RWPE2 (cell line): Measurements from ENCODE around the gene CAPN9.
A peak's percentile ranks its signal among the peaks of the same experiment; 100 is the strongest.

Experiments used
- ATAC-seq: fragments of 200-7000 bp; cut with Tn5 transposase; 3 replicates; pipeline ENCODE4 v1.9.1; 2021; ENCODE audit warnings: low read depth
- DNase-seq: peaks from one replicate; pipeline ENCODE4 v3.0.0-alpha.2; 2020; ENCODE audit warnings: low spot score
- H3K27ac ChIP-seq: fragments of 450-650 bp; 2 replicates; pipeline ENCODE4 v1.5.1; 2017; ENCODE audit warnings: mild to moderate bottlenecking; ENCODE audit not compliant: poor library complexity, severe bottlenecking
- H3K27me3 ChIP-seq: fragments of 250-450 bp; sonication (Bioruptor Pico); 2 replicates; pipeline ENCODE4 v1.5.1; 2021; ENCODE audit warnings: mild to moderate bottlenecking, moderate library complexity; ENCODE audit not compliant: insufficient read depth, poor library complexity, severe bottlenecking
- H3K36me3 ChIP-seq: fragments of 250-450 bp; sonication (Bioruptor Pico); 2 replicates; pipeline ENCODE4 v1.5.1; 2020; ENCODE audit warnings: low read depth, mild to moderate bottlenecking, moderate library complexity
- H3K4me1 ChIP-seq: fragments of 250-450 bp; sonication (Bioruptor Pico); 2 replicates; pipeline ENCODE4 v1.5.1; 2021; ENCODE audit warnings: mild to moderate bottlenecking, moderate library complexity; ENCODE audit not compliant: insufficient read depth, poor library complexity, severe bottlenecking
- H3K4me3 ChIP-seq: fragments of 250-450 bp; sonication (Bioruptor Pico); 2 replicates; pipeline ENCODE4 v1.5.1; 2021; ENCODE audit warnings: mild to moderate bottlenecking, moderate library complexity; ENCODE audit not compliant: severe bottlenecking
- H3K9me3 ChIP-seq: fragments of 250-450 bp; sonication (Bioruptor Pico); 2 replicates; pipeline ENCODE4 v1.5.1; 2021; ENCODE audit warnings: mild to moderate bottlenecking, moderate library complexity; ENCODE audit not compliant: severe bottlenecking
- CTCF ChIP-seq: fragments of 450-650 bp; IDR thresholded peaks from one replicate; pipeline ENCODE4 v1.5.1; 2017; ENCODE audit warnings: mild to moderate bottlenecking, moderate library complexity; ENCODE audit not compliant: poor library complexity, severe bottlenecking

The CAPN9 gene

GRCh38 chr1:230747890-230748800, 957 bp downstream of the CAPN9 start:
- DNase-seq, result no peak
- TF ChIP-seq CTCF, result no peak
- peaks cover 3% of the 10 kb centered on the region for H3K4me1 ChIP-seq
- H3K27ac ChIP-seq, result no peak overlapping the region
- no peak overlapping the region for H3K4me3 ChIP-seq
- H3K27me3 ChIP-seq, result no peaks in the 10 kb centered on the region
- no peaks in the 10 kb centered on the region for H3K9me3 ChIP-seq
- H3K36me3 ChIP-seq, result no peaks in the 10 kb centered on the region
- no peak for ATAC-seq

DNA sequence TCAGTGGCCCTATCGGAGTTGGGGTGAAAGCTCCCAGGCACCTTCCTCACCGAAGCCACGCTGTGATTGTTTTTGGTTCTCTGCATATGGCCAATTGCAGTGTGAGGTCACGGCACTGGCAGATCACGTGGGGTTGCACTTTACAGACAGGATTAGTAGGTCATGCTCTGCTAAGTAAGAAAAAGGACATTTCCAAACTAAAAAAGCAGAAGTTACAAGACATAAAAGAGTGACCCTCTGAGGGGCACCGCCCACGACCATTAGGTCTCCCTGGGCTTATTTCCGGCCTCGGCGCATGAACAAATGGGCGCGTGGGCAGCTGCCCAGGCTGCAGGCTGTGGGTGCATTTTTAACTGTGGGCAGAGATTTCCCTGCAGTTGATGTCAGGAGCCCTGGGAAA, 2.0 kb downstream of the CAPN9 start:
- H3K36me3 ChIP-seq, result no peaks in the 10 kb centered on the region
- H3K27ac ChIP-seq, result no peak overlapping the region
- H3K9me3 ChIP-seq, result no peaks in the 10 kb centered on the region
- TF ChIP-seq CTCF, result no peak
- ATAC-seq, result no peak
- H3K4me3 ChIP-seq, result no peak overlapping the region
- H3K4me1 ChIP-seq, result peaks cover 3% of the 10 kb centered on the region
- no peaks in the 10 kb centered on the region for H3K27me3 ChIP-seq
- no peak for DNase-seq

GRCh38 chr1:230749635-230750034, 2.4 kb downstream of the CAPN9 start:
- no peaks in the 10 kb centered on the region for H3K27me3 ChIP-seq
- H3K36me3 ChIP-seq, result no peaks in the 10 kb centered on the region
- no peak overlapping the region for H3K4me3 ChIP-seq
- ATAC-seq (no peak), DNase-seq (no peak)
- peaks cover 3% of the 10 kb centered on the region for H3K4me1 ChIP-seq
- no peak overlapping the region for H3K27ac ChIP-seq
- H3K9me3 ChIP-seq, result no peaks in the 10 kb centered on the region
- TF ChIP-seq CTCF, result no peak

- TF ChIP-seq CTCF, result no peak
- no peak overlapping the region for H3K27ac ChIP-seq
- no peak for DNase-seq
- H3K4me1 ChIP-seq, result peaks cover 3% of the 10 kb centered on the region
- no peaks in the 10 kb centered on the region for H3K27me3 ChIP-seq
- ATAC-seq, result 0 out of 3 replicates have a peak, but pooled peaks have one; percentile 36
- no peak overlapping the region for H3K4me3 ChIP-seq
- no peaks in the 10 kb centered on the region for H3K36me3 ChIP-seq
- H3K9me3 ChIP-seq, result no peaks in the 10 kb centered on the region
Measured at GRCh38 chr1:230750576-230750975, 3.4 kb downstream of the CAPN9 start.

DNA sequence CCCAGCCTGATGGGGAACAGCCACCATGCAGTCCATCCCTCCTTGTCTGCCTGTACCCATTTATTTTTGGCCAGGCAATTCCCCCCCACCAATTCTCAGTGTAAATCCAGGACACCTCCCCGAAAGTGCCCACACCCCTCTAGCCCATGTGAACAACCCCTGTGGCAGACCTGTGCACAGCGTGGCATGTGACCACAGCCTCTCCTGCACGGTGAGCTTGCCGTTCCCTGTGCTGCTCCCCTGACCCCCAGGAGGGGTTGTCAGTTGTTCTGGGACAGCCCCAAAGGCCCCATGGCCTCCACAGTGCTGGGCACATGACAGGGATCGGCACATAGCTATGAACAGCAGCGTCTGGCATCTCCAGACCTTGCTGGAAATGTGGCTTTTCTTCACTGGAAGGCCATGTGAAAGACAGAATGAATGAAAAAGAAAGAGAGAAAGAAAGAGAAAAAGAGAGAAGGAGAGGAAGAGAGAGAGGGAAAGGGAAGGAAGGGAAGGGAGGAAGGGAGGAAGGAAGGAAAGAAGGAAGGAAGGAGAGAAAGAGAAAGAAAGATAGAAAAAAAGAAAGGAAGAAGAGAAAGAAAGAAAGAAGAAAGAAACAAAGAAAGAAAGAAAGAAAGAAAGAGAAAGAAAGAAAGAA, 3.9 kb downstream of the CAPN9 start:
- Histone ChIP-seq H3K36me3 (no peaks in the 10 kb centered on the region), H3K27ac (no peak overlapping the region), H3K9me3 (no peaks in the 10 kb centered on the region), H3K4me3 (no peak overlapping the region), H3K4me1 (peaks cover 3% of the 10 kb centered on the region), H3K27me3 (no peaks in the 10 kb centered on the region)
- TF ChIP-seq CTCF, result no peak
- DNase-seq (no peak), ATAC-seq (no peak)
